ENCODE measurements around the gene MED16.

MED16 gene

GRCh38 chr19:926323-926588 is 33.3 kb upstream of the MED16 start:
- TF ChIP-seq, protein P1, sequence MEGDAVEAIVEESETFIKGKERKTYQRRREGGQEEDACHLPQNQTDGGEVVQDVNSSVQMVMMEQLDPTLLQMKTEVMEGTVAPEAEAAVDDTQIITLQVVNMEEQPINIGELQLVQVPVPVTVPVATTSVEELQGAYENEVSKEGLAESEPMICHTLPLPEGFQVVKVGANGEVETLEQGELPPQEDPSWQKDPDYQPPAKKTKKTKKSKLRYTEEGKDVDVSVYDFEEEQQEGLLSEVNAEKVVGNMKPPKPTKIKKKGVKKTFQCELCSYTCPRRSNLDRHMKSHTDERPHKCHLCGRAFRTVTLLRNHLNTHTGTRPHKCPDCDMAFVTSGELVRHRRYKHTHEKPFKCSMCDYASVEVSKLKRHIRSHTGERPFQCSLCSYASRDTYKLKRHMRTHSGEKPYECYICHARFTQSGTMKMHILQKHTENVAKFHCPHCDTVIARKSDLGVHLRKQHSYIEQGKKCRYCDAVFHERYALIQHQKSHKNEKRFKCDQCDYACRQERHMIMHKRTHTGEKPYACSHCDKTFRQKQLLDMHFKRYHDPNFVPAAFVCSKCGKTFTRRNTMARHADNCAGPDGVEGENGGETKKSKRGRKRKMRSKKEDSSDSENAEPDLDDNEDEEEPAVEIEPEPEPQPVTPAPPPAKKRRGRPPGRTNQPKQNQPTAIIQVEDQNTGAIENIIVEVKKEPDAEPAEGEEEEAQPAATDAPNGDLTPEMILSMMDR (IDR thresholded peaks at IDR 0.05), result no peak

DNA sequence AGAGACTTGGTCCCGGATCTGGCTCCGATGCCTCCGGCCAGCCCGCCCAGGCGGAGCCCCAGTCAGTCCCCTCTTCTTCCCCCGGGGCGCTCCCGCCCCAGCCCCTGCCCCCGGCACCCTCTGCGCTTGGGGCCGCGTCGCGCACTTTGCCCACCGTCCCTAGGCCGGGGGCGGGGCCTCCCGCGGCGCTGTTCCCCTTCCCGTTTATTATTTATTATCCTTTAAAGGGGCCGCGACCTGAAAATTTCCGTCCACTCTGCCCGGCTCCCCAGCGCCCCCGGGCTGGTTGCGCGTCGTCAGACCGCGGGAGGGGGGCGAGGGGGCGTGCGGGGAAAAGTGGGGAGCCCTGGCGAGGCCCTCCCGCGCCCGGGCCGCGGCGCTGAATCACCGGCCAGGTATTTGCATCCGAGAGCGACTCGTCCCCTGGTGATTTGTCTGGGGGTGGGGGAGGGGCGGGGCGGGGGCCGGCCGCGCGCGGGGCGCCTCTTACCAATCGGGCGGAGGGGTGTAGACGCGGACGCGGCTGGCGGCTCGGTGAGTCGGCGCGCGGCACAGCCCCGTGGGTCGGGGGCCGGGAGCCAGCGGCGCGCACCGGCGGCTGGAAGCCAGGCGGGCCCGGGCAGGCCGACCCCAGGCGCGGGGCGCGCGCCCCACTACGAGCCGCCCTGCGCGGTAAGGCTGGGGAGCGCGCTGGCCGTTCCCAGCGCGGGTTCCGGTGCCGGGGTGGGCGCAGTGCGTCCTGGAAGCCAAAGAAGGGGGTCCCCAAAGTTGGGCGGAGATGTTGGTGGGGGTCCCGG is 32.7 kb upstream of the MED16 start, which contains the start of gene ARID3A:
TSS of gene ARID3A (plus strand) at position 510 of the 797 bp plus-strand sequence. CDS start 3,494 bp downstream, outside the sequence.
- TF ChIP-seq, protein P1 (IDR thresholded peaks at IDR 0.05), result no peak

DNA sequence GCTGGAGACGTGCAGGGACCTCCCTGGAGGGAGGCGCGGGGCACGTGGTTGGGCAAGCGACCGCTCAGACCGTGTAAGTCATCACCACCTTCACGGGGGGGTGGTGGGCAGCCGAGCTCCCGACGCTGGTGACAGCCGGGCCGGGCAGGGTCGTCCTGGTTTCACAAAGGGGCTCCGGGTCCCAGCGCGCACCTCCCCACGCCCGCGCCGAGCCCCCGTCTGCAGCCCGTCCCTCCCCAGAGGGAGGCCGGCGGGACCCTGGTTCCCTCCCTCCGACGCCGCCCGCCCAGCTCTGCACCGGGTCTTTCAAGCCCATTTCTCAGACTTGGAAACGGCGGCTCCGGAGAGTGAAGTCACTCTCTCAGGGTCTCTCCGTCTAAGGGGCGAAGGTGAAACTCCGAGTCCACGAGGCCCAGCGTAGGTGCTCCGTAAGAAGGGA is 32.1 kb upstream of the MED16 start:
- TF ChIP-seq, protein P1 (IDR thresholded peaks at IDR 0.05), result no peak

GRCh38 chr19:924553-925086 is 31.6 kb upstream of the MED16 start:
- TF ChIP-seq, protein P1 (IDR thresholded peaks at IDR 0.05), result no peak

DNA sequence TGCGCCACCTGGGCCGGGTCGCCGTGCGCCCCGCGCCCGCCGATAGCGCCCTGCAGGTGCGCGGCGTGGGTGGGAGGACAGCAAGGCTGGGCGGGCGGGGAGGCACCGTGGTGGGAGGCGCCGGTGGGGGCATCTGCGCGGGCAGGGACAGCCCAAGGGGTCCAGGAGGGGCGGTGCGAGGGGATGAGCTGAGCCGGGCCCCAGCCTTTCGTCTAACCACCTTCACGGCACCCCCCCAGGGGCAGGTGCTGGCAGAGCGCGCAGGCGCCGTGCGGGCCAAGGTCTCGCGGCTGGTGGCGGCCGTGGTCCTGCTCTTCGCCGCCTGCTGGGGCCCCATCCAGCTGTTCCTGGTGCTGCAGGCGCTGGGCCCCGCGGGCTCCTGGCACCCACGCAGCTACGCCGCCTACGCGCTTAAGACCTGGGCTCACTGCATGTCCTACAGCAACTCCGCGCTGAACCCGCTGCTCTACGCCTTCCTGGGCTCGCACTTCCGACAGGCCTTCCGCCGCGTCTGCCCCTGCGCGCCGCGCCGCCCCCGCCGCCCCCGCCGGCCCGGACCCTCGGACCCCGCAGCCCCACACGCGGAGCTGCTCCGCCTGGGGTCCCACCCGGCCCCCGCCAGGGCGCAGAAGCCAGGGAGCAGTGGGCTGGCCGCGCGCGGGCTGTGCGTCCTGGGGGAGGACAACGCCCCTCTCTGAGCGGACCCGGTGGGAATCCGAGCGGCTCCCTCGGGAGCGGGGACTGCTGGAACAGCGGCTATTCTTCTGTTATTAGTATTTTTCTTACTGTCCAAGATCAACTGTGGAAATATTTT is 27.3 kb upstream of the MED16 start:
- TF ChIP-seq, protein P1 (IDR thresholded peaks at IDR 0.05), result no peak

GRCh38 chr19:919199-920050 is 26.4 kb upstream of the MED16 start:
- TF ChIP-seq, protein P1 (IDR thresholded peaks at IDR 0.05), result no peak
